Measurements from ENCODE around the gene SLC5A4.

Gene SLC5A4

DNA sequence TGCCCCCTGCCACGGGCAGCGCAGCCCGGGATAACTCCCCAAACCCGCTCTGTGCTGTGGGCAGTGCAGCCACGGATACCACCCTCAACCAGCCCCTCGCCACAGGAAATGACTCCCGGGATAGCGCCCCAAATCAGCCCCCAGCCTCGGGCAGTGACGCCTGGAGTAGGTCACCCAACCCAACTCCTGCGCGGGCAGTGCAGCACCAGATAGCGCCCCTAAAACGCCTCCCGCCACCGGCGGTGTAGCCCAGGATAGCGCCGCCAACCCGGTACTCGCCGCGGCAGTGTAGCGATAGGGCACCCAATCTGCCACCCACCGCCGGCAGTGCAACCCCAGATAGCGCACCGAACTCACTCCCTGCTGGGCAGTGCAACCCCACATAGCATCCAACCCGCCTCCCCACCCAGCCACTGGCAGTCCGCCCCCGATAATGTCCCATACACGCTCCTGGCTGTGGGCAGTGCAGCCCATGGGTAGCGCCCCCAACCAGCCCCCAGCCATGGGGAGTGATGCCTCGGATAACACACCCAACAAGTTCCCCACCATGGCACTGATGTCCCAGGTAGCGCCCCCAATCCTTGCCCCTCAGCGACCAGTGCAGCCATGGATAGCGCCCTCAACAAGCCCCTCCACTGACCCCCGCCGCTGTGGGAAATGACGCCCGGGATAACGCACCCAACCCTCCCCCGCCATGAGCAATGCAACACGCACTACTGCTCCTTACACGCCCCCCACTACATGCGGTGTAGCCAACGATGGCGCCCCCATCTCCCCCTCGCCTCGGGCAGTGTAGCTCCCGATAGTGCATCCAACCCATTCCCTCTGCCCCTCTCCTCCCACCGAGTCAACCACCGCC is 51.7 kb downstream of the SLC5A4 start:
- TF ChIP-seq, protein P1, sequence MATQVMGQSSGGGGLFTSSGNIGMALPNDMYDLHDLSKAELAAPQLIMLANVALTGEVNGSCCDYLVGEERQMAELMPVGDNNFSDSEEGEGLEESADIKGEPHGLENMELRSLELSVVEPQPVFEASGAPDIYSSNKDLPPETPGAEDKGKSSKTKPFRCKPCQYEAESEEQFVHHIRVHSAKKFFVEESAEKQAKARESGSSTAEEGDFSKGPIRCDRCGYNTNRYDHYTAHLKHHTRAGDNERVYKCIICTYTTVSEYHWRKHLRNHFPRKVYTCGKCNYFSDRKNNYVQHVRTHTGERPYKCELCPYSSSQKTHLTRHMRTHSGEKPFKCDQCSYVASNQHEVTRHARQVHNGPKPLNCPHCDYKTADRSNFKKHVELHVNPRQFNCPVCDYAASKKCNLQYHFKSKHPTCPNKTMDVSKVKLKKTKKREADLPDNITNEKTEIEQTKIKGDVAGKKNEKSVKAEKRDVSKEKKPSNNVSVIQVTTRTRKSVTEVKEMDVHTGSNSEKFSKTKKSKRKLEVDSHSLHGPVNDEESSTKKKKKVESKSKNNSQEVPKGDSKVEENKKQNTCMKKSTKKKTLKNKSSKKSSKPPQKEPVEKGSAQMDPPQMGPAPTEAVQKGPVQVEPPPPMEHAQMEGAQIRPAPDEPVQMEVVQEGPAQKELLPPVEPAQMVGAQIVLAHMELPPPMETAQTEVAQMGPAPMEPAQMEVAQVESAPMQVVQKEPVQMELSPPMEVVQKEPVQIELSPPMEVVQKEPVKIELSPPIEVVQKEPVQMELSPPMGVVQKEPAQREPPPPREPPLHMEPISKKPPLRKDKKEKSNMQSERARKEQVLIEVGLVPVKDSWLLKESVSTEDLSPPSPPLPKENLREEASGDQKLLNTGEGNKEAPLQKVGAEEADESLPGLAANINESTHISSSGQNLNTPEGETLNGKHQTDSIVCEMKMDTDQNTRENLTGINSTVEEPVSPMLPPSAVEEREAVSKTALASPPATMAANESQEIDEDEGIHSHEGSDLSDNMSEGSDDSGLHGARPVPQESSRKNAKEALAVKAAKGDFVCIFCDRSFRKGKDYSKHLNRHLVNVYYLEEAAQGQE (IDR thresholded peaks at IDR 0.05; ENCODE audit: low read depth), result no peak
- TF ChIP-seq TCF12 (IDR thresholded peaks at IDR 0.05; ENCODE audit: low read depth) (no peak), ZBTB7A (IDR thresholded peaks at IDR 0.05; ENCODE audit: low read depth) (peak; percentile 75; the same call in 1 of the 2 replicates), FOXM1 (IDR thresholded peaks at IDR 0.05; ENCODE audit: borderline replicate concordance, low read depth) (no peak)

DNA sequence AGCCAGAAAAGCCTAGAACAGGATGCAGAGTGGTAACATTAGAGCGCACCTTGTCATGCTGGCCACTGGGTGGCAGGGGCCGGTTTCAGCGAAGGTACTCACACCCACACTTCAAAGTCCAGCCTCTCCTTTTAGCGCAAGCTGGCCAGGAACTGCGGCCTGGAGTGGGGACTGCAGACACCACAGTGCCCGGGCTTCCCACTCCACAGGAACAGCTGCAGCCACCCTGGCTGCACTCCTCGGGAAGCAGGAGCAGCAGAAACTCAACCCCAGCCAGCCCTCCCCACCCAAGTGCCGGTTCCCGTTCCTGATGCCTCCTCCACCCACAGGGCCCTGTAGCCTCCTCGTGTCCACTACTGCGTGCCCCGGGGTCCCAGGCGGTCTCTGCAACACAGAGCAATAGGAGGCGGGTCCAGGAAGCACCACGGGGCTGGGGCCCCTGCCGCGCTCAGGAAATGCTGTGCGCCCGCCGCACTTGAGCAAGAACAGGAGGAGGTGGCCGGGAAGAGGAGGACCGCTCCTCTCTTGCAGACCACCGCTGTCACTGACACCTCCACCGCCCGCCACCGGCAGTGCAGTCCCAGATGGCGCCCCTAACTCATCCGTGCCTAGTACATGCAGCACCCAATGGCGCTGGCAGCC is 52.5 kb downstream of the SLC5A4 start:
- TF ChIP-seq TCF12 (IDR thresholded peaks at IDR 0.05; ENCODE audit: low read depth) (no peak), NFIC (IDR thresholded peaks at IDR 0.05) (no peak), YY1 (IDR thresholded peaks at IDR 0.05; ENCODE audit: low read depth) (no peak), ZBTB7A (IDR thresholded peaks at IDR 0.05; ENCODE audit: low read depth) (no peak), CREB1 (IDR thresholded peaks at IDR 0.05; ENCODE audit: low read depth) (no peak), CEBPB (IDR thresholded peaks at IDR 0.05) (no peak), TEAD4 (IDR thresholded peaks at IDR 0.05) (no peak), TAF1 (IDR thresholded peaks at IDR 0.05; ENCODE audit: low read depth) (no peak), FOXM1 (IDR thresholded peaks at IDR 0.05; ENCODE audit: borderline replicate concordance, low read depth) (no peak), RAD21 (IDR thresholded peaks at IDR 0.05; ENCODE audit: low read depth) (peak; percentile 71), EGR1 (IDR thresholded peaks at IDR 0.05) (0 out of 2 replicates have a peak, but pooled peaks have one; percentile 34), EP300 (IDR thresholded peaks at IDR 0.05; ENCODE audit: borderline replicate concordance) (no peak)
- TF ChIP-seq, protein P2, sequence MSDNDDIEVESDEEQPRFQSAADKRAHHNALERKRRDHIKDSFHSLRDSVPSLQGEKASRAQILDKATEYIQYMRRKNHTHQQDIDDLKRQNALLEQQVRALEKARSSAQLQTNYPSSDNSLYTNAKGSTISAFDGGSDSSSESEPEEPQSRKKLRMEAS (IDR thresholded peaks at IDR 0.05), result peak; percentile 56
- TF ChIP-seq, protein P3, sequence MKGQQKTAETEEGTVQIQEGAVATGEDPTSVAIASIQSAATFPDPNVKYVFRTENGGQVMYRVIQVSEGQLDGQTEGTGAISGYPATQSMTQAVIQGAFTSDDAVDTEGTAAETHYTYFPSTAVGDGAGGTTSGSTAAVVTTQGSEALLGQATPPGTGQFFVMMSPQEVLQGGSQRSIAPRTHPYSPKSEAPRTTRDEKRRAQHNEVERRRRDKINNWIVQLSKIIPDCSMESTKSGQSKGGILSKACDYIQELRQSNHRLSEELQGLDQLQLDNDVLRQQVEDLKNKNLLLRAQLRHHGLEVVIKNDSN (IDR thresholded peaks at IDR 0.05), result no peak
- TF ChIP-seq, protein P1 (IDR thresholded peaks at IDR 0.05; ENCODE audit: low read depth), result no peak

DNA sequence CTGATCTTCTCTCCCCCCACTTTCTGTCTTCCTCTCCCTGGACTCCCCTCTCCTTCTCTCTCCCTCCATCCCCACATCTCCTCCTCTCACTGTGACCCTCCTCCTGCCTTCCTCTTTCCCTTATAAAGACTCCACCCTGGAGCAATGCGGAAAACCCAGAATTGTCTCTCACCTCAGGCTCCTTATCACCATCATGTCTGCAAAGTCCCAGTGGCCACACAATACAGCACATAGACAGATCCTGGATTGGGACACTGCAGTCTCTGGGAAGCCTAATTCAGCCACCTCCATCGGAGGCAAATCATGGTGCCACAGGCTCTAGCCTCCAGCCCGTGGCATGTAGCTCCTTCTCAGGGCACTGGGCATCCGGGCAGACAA is 53.0 kb downstream of the SLC5A4 start:
- no peak for TF ChIP-seq CEBPB (IDR thresholded peaks at IDR 0.05)

DNA sequence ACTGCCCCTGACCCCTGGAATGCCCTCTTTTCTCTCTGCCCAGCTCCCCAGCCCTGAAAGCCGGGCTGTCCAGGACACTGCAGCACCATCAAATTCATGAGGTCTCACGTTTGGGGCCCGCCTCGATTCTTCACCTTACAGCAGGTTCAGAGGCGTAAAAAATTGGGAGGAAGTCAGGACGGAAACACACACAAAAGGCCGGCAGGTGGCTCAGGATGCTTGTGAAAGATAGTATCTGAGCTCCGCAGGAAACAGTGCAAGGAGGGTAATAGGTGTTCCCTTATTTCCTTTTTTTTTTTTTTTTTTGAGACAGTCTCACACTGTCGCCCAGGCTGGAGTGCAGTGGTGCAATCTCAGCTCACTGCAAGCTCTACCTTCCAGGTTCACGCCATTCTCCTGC is 54.4 kb downstream of the SLC5A4 start:
- TF ChIP-seq CREB1 (IDR thresholded peaks at IDR 0.05; ENCODE audit: low read depth) (no peak), NFIC (IDR thresholded peaks at IDR 0.05) (no peak), EGR1 (IDR thresholded peaks at IDR 0.05) (no peak), TEAD4 (IDR thresholded peaks at IDR 0.05) (no peak), FOXM1 (IDR thresholded peaks at IDR 0.05; ENCODE audit: borderline replicate concordance, low read depth) (no peak), YY1 (IDR thresholded peaks at IDR 0.05; ENCODE audit: low read depth) (no peak)
- TF ChIP-seq, protein P1 (IDR thresholded peaks at IDR 0.05; ENCODE audit: low read depth), result no peak
- TF ChIP-seq, protein P3 (IDR thresholded peaks at IDR 0.05), result no peak

DNA sequence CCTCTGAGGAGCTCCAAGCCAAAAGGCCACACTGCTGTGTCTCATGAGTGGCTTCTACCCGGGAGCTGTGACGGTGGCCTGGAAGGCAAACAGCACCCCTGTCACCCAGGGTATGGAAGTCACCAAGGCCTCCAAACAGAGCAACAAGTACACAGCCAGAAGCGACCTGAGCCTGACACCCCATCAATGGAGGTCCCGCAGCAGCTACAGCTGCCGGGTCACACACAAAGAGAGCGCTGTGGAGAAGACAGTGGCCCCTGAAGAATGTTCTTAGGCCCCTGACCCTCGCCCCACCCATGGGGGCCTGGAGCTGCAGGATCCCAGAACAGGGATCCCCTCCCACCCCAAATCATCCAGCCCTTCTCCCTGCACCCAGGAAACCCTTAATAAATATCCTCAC is 55.2 kb downstream of the SLC5A4 start:
- TF ChIP-seq, protein P3 (IDR thresholded peaks at IDR 0.05), result no peak
- TF ChIP-seq, protein P2 (IDR thresholded peaks at IDR 0.05), result no peak
- no peak for TF ChIP-seq RAD21 (IDR thresholded peaks at IDR 0.05; ENCODE audit: low read depth)
- TF ChIP-seq TCF12 (IDR thresholded peaks at IDR 0.05; ENCODE audit: low read depth), result no peak
- TF ChIP-seq ZBTB7A (IDR thresholded peaks at IDR 0.05; ENCODE audit: low read depth), result no peak
- no peak for TF ChIP-seq TAF1 (IDR thresholded peaks at IDR 0.05; ENCODE audit: low read depth)
- no peak for TF ChIP-seq EP300 (IDR thresholded peaks at IDR 0.05; ENCODE audit: borderline replicate concordance)
- TF ChIP-seq CEBPB (IDR thresholded peaks at IDR 0.05), result no peak
- no peak for TF ChIP-seq TEAD4 (IDR thresholded peaks at IDR 0.05)
- TF ChIP-seq, protein P1 (IDR thresholded peaks at IDR 0.05; ENCODE audit: low read depth), result no peak
- no peak for TF ChIP-seq FOXM1 (IDR thresholded peaks at IDR 0.05; ENCODE audit: borderline replicate concordance, low read depth)
- TF ChIP-seq YY1 (IDR thresholded peaks at IDR 0.05; ENCODE audit: low read depth), result no peak
- TF ChIP-seq EGR1 (IDR thresholded peaks at IDR 0.05), result no peak
- TF ChIP-seq CREB1 (IDR thresholded peaks at IDR 0.05; ENCODE audit: low read depth), result no peak
- no peak for TF ChIP-seq NFIC (IDR thresholded peaks at IDR 0.05)

Measured in Ishikawa (cell line).